Stomach (tissue), 4 donors: ENCODE data around the gene PAX5.

Source experiments
- POLR2A ChIP-seq, 4 donors: fragments of 450-650 bp; IDR thresholded peaks; one replicate each; pipeline ENCODE4 v1.6.1; 2016; ENCODE audit warnings: antibody characterized with exemption in 4 of 4, control low read depth in 2 of 4, mild to moderate bottlenecking in 1 of 4, moderate library complexity in 1 of 4
- POLR2AphosphoS5 ChIP-seq, 3 donors: sonication (generic); formaldehyde crosslinking; IDR thresholded peaks; one replicate each; pipeline ENCODE4 v1.6.1; 2016; ENCODE audit warnings: antibody characterized with exemption in 3 of 3
- TF ChIP-seq, protein P1 (sequence below), 7 experiments: fragments of 450-650 bp in 4 of 7; fragments of 200-600 bp in 3 of 7; sonication (generic) in 3 of 7; IDR thresholded peaks; one replicate each; pipeline ENCODE4 v1.5.1; 2016 to 2019; ENCODE audit warnings: antibody characterized with exemption in 7 of 7, control low read depth in 2 of 7, mild to moderate bottlenecking in 1 of 7

DNA sequence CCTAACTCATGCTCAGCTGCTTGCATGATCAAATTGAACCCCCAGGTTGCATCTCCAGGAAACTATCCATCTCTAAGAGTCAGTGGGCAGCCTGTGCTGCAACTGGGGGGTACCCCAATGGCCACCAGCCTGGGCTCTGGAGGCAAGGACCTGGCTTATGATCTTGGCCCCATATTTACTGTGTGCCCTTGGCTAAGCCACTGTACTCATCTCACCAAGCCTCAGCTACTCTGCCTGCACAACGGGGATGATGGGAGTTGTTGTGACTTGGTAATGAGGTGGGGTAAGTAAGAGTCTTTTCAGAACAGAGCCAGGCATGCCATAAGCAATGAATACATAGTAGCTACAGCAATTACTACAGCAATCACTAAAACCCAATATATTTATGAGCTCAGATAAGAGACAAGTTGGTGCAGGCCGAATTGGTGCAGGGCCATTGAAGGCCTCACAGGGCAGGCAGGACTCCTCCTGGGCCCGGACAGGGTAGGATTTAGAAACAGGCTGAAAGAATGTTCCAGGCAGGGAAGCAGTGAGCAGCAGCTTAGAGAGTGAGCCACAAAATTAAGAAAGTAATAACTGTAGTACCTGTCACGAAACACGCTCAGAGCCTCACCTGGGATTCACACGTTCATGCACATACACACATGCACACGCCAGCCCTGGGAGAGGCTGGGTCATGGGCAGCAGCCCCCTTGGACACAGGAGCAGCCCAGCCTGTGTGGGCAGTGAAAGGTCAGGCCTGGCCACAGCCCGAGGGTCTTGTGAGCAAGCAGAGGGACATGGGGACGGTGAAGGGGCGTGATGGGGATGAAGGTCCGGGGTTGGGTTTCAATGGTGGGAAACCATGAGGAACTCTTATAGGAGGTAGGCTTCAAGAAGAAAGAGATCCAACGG lies 74.1 kb downstream of the PAX5 start:
- TF ChIP-seq POLR2AphosphoS5 (IDR thresholded peaks at IDR 0.05) (no peak), POLR2A (IDR thresholded peaks at IDR 0.05) (no peak)
- TF ChIP-seq, protein P1, sequence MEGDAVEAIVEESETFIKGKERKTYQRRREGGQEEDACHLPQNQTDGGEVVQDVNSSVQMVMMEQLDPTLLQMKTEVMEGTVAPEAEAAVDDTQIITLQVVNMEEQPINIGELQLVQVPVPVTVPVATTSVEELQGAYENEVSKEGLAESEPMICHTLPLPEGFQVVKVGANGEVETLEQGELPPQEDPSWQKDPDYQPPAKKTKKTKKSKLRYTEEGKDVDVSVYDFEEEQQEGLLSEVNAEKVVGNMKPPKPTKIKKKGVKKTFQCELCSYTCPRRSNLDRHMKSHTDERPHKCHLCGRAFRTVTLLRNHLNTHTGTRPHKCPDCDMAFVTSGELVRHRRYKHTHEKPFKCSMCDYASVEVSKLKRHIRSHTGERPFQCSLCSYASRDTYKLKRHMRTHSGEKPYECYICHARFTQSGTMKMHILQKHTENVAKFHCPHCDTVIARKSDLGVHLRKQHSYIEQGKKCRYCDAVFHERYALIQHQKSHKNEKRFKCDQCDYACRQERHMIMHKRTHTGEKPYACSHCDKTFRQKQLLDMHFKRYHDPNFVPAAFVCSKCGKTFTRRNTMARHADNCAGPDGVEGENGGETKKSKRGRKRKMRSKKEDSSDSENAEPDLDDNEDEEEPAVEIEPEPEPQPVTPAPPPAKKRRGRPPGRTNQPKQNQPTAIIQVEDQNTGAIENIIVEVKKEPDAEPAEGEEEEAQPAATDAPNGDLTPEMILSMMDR (IDR thresholded peaks at IDR 0.05) = no peak
